ENCODE data around the gene MSRB3. TPM values are rescaled to one million over a fixed set of nuclear protein-coding genes. Genes with fewer than 3 reads are reported as not detected.

MSRB3 gene
- total RNA-seq, 2 donors from 2014 or later = 1.2 to 2.1 TPM

- H3K9ac ChIP-seq (ENCODE audit: extremely low read depth, low read length, poor library complexity, severe bottlenecking) = no peak overlapping the region
- no peak for TF ChIP-seq CTCF (conservative IDR thresholded peaks at IDR 0.05)
- no peak overlapping the region for H3K27ac Mint-ChIP-seq
Observed at GRCh38 chr12:65488197-65488596, 209.7 kb downstream of the MSRB3 start.

GRCh38 chr12:65490250-65490649 lies 211.8 kb downstream of the MSRB3 start:
- no peak for DNase-seq
- Mint-ChIP-seq H3K27me3 (ENCODE audit: insufficient read depth) (peaks cover 1% of the 10 kb centered on the region), H3K27ac (no peak overlapping the region), H3K36me3 (ENCODE audit: low read depth) (no peaks in the 10 kb centered on the region), H3K9me3 (peaks cover 9% of the 10 kb centered on the region), H3K4me3 (no peak overlapping the region), H3K4me1 (peaks cover under 1% of the 10 kb centered on the region)
- no peak overlapping the region for H3K9ac ChIP-seq (ENCODE audit: extremely low read depth, low read length, poor library complexity, severe bottlenecking)
- H3K27ac ChIP-seq (ENCODE audit: low read depth, low read length) = no peak overlapping the region
- peaks cover 3% of the 10 kb centered on the region for H3K9me3 ChIP-seq (ENCODE audit: control insufficient read depth, low read length)
- H3K36me3 ChIP-seq (ENCODE audit: control insufficient read depth, insufficient read depth, low read length) = no peaks in the 10 kb centered on the region
- TF ChIP-seq CTCF (conservative IDR thresholded peaks at IDR 0.05) = no peak
- no peaks in the 10 kb centered on the region for H3K4me1 ChIP-seq (ENCODE audit: control insufficient read depth, insufficient read depth, low read length)
- no peaks in the 10 kb centered on the region for H3K27me3 ChIP-seq (ENCODE audit: control insufficient read depth, insufficient read depth, low read length, poor library complexity, severe bottlenecking)
- H3K4me3 ChIP-seq (ENCODE audit: low read length) = no peak overlapping the region

More at GRCh38 chr12:65488197-65488596, 209.7 kb downstream of the MSRB3 start:
- no peak overlapping the region for H3K4me3 ChIP-seq (ENCODE audit: low read length)
- Mint-ChIP-seq H3K36me3 (ENCODE audit: low read depth) (peaks cover 9% of the 10 kb centered on the region), H3K4me1 (no peaks in the 10 kb centered on the region), H3K9me3 (peaks cover 30% of the 10 kb centered on the region), H3K27me3 (ENCODE audit: insufficient read depth) (no peaks in the 10 kb centered on the region), H3K4me3 (no peak overlapping the region)
- 91 to 100% methylated on average over 3 to 4 of the region's 4 CpGs for WGBS, 2 experiments (ENCODE audit: insufficient coverage in 1 of 2, insufficient read length in 1 of 2)
- H3K27me3 ChIP-seq (ENCODE audit: control insufficient read depth, insufficient read depth, low read length, poor library complexity, severe bottlenecking) = no peaks in the 10 kb centered on the region
- no peaks in the 10 kb centered on the region for H3K36me3 ChIP-seq (ENCODE audit: control insufficient read depth, insufficient read depth, low read length)
- no peak for DNase-seq
- H3K4me1 ChIP-seq (ENCODE audit: control insufficient read depth, insufficient read depth, low read length) = no peaks in the 10 kb centered on the region
- H3K27ac ChIP-seq (ENCODE audit: low read depth, low read length) = no peak overlapping the region
- H3K9me3 ChIP-seq (ENCODE audit: control insufficient read depth, low read length) = peaks cover 14% of the 10 kb centered on the region

GRCh38 chr12:65492998-65493912 lies 214.8 kb downstream of the MSRB3 start:
- DNase-seq = no peak
- no peak overlapping the region for H3K27ac ChIP-seq (ENCODE audit: low read depth, low read length)
- H3K36me3 ChIP-seq (ENCODE audit: control insufficient read depth, insufficient read depth, low read length) = no peaks in the 10 kb centered on the region
- WGBS, 2 experiments (ENCODE audit: insufficient coverage in 1 of 2, insufficient read length in 1 of 2) = 96 to 100% methylated on average over 1 of the region's 1 CpG
- TF ChIP-seq CTCF (conservative IDR thresholded peaks at IDR 0.05) = no peak
- H3K4me3 ChIP-seq (ENCODE audit: low read length) = no peak overlapping the region
- peaks cover 5% of the 10 kb centered on the region for H3K4me1 Mint-ChIP-seq
- H3K9me3 Mint-ChIP-seq = no peaks in the 10 kb centered on the region
- no peaks in the 10 kb centered on the region for H3K4me1 ChIP-seq (ENCODE audit: control insufficient read depth, insufficient read depth, low read length)
- no peaks in the 10 kb centered on the region for H3K27me3 ChIP-seq (ENCODE audit: control insufficient read depth, insufficient read depth, low read length, poor library complexity, severe bottlenecking)
- H3K36me3 Mint-ChIP-seq (ENCODE audit: low read depth) = no peaks in the 10 kb centered on the region
- no peaks in the 10 kb centered on the region for H3K9me3 ChIP-seq (ENCODE audit: control insufficient read depth, low read length)
- H3K27ac Mint-ChIP-seq = no peak overlapping the region
- H3K4me3 Mint-ChIP-seq = no peak overlapping the region
- no peak overlapping the region for H3K9ac ChIP-seq (ENCODE audit: extremely low read depth, low read length, poor library complexity, severe bottlenecking)
- H3K27me3 Mint-ChIP-seq (ENCODE audit: insufficient read depth) = peaks cover 7% of the 10 kb centered on the region

Measured in endodermal cell (in vitro differentiated cells).